Endothelial cell of umbilical vein (primary cell): ENCODE measurements around the gene ZNF827. TPM values are rescaled to one million over a fixed set of nuclear protein-coding genes. Genes with fewer than 3 reads are reported as not detected.

Experiments
- BruUV-seq: library from RNA; stranded (reverse); fragments of 400-500 nt; replicated peaks from 2 replicates; lab custom pipeline; 2021; lab: Mats Ljungman, UMichigan
- CTCF ChIA-PET: fragments of 300-600, 350-600 bp; sonication (Branson Sonifier 250); formaldehyde crosslinking; loops from one replicate; lab custom pipeline; 2021; ENCODE audit warnings: antibody characterized with exemption, inconsistent platforms; lab: Charles Lee
- POLR2A ChIA-PET: fragments of 300-600, 350-600 bp; sonication (Branson Sonifier 250); formaldehyde crosslinking; loops from one replicate; lab custom pipeline; 2021; ENCODE audit warnings: antibody characterized with exemption, inconsistent platforms; lab: Charles Lee
- DNase-seq: peaks from one replicate; pipeline ENCODE4 v3.0.0-alpha.2; 2011; ENCODE audit warnings: low read depth, low spot score
- FAIRE-seq: peaks from 2 replicates; lab custom pipeline; 2011; peaks lifted over from hg19 to GRCh38; lab: Jason Lieb, UNC
- H2AFZ ChIP-seq: 2 replicates; pipeline ENCODE4 v1.6.0; 2012; ENCODE audit warnings: low read depth, low read length, control low read depth, inconsistent platforms
- H3K27ac ChIP-seq: 2 replicates; pipeline ENCODE4 v1.5.1; 2011; ENCODE audit warnings: low read depth, mild to moderate bottlenecking, control low read depth, low read length, moderate library complexity; ENCODE audit not compliant: insufficient read depth
- H3K27me3 ChIP-seq, 2 experiments: 2 replicates each; pipeline versions ENCODE4 v1.6.0 to v1.6.1; 2011; ENCODE audit warnings: low read length in 2 of 2, mixed read lengths in 1 of 2; ENCODE audit not compliant: control insufficient read depth in 2 of 2, insufficient read depth in 2 of 2
- H3K36me3 ChIP-seq, 2 experiments: 2 replicates in 1 of 2; 3 replicates in 1 of 2; pipeline ENCODE4 v1.5.1; 2011; ENCODE audit warnings: low read length in 2 of 2, mild to moderate bottlenecking in 1 of 2, moderate library complexity in 1 of 2; ENCODE audit not compliant: control insufficient read depth in 2 of 2, insufficient read depth in 2 of 2; ENCODE audit errors: extremely low read depth in 1 of 2
- H3K4me1 ChIP-seq: 3 replicates; pipeline ENCODE4 v1.5.1; 2011; ENCODE audit warnings: mild to moderate bottlenecking, low read length; ENCODE audit not compliant: control insufficient read depth, insufficient read depth; ENCODE audit errors: extremely low read depth
- H3K4me2 ChIP-seq: 2 replicates; pipeline ENCODE4 v1.6.1; 2011; ENCODE audit warnings: low read length, control low read depth, mixed read lengths; ENCODE audit not compliant: insufficient read depth
- H3K4me3 ChIP-seq, 3 experiments: fragments of 200-600 bp in 1 of 3; sonication (generic), shearing (Covaris generic) in 1 of 3; replicated peaks in 1 of 3; 2 replicates each; pipeline ENCODE4 v1.5.1; 2011 to 2016; ENCODE audit warnings: control low read depth in 3 of 3, low read length in 3 of 3, mild to moderate bottlenecking in 2 of 3, inconsistent platforms in 1 of 3, low read depth in 1 of 3, moderate library complexity in 1 of 3; ENCODE audit not compliant: insufficient read depth in 1 of 3
- H3K79me2 ChIP-seq: 2 replicates; pipeline ENCODE4 v1.6.0; 2012; ENCODE audit warnings: low read length, inconsistent platforms; ENCODE audit not compliant: control insufficient read depth, insufficient read depth
- H3K9ac ChIP-seq: replicated peaks from 2 replicates; pipeline ENCODE3; 2011; ENCODE audit warnings: low read length, control low read depth; ENCODE audit not compliant: insufficient read depth; ENCODE audit errors: extremely low read depth
- H3K9me1 ChIP-seq: replicated peaks from 3 replicates; pipeline ENCODE4 v1.6.0; 2011; ENCODE audit warnings: mild to moderate bottlenecking, low read length; ENCODE audit not compliant: control insufficient read depth, insufficient read depth; ENCODE audit errors: extremely low read depth
- H3K9me3 ChIP-seq: replicated peaks from 2 replicates; pipeline ENCODE4 v1.5.1; 2012; ENCODE audit warnings: low read length, inconsistent platforms; ENCODE audit not compliant: control insufficient read depth, insufficient read depth
- H4K20me1 ChIP-seq: replicated peaks from 2 replicates; pipeline ENCODE3; 2011; ENCODE audit warnings: mild to moderate bottlenecking, low read length; ENCODE audit not compliant: control insufficient read depth, insufficient read depth; ENCODE audit errors: extremely low read depth
- CTCF ChIP-seq, 2 donors: IDR thresholded peaks; 1 replicate in 1 of 2; 2 replicates in 1 of 2; pipeline ENCODE4 v1.5.1; 2011; ENCODE audit warnings: low read length in 2 of 2, mild to moderate bottlenecking in 2 of 2, moderate library complexity in 2 of 2, control low read depth in 1 of 2, inconsistent platforms in 1 of 2, low read depth in 1 of 2; ENCODE audit not compliant: insufficient read depth in 1 of 2; ENCODE audit errors: extremely low read depth in 1 of 2
- EZH2 ChIP-seq: IDR thresholded peaks from 2 replicates; pipeline ENCODE4 v1.6.1; 2012; ENCODE audit warnings: borderline replicate concordance, low read depth, mild to moderate bottlenecking, moderate library complexity, low read length, inconsistent platforms; ENCODE audit not compliant: severe bottlenecking
- FOS ChIP-seq: IDR thresholded peaks from 2 replicates; pipeline ENCODE4 v1.6.1; 2011; ENCODE audit warnings: mild to moderate bottlenecking, low read length, moderate library complexity, borderline replicate concordance; ENCODE audit not compliant: insufficient read depth
- GATA2 ChIP-seq: IDR thresholded peaks from 2 replicates; pipeline ENCODE4 v1.7.0; 2011; ENCODE audit warnings: low read depth, mild to moderate bottlenecking, moderate library complexity, mixed read lengths, low read length; ENCODE audit not compliant: insufficient read length, insufficient read depth
- JUN ChIP-seq: IDR thresholded peaks from 2 replicates; pipeline ENCODE4 v1.6.1; 2011; ENCODE audit warnings: borderline replicate concordance, low read depth; ENCODE audit not compliant: insufficient read length, insufficient read depth
- MAX ChIP-seq: IDR thresholded peaks from 2 replicates; pipeline ENCODE4 v1.6.1; 2011; ENCODE audit not compliant: insufficient read depth, insufficient read length
- MYC ChIP-seq: IDR thresholded peaks from one replicate; pipeline ENCODE4 v1.6.1; 2011; ENCODE audit warnings: mild to moderate bottlenecking, low read depth, low read length
- POLR2A ChIP-seq: IDR thresholded peaks from 2 replicates; pipeline ENCODE4 v1.6.1; 2012; ENCODE audit warnings: low read depth, mild to moderate bottlenecking, control low read depth, low read length
- POLR2AphosphoS5 ChIP-seq: IDR thresholded peaks from 2 replicates; pipeline ENCODE4 v1.6.1; 2012; ENCODE audit warnings: low read depth, mild to moderate bottlenecking, control low read depth, low read length, moderate library complexity; ENCODE audit not compliant: insufficient read depth
- dilution Hi-C: fragments of 300-500 bp; cut with MboI; formaldehyde crosslinking; loops from one replicate; pipeline ENCODE4 v1.15.0; 2019; ENCODE audit warnings: low sequenced_read_pairs; ENCODE audit not compliant: extremely low pct_ligation_motif_present
- intact Hi-C: fragments of 100-400 bp; cut with micrococcal nuclease; formaldehyde crosslinking; loops from one replicate; pipeline ENCODE4 v1.10.0; 2022
- polyA plus RNA-seq, 4 experiments: library from polyadenylated mRNA; depleted of rRNA in 3 of 4; stranded (reverse) in 3 of 4; unstranded in 1 of 4; fragments of >200 nt; gene quantifications; 2 replicates each; pipeline versions ENCODE4 v1.2.1 to v1.2.3, GENCODE V29; 2011 to 2012; ENCODE audit warnings: missing spikeins in 1 of 4
- total RNA-seq: library from RNA; stranded (reverse); gene quantifications from 2 replicates; pipeline ENCODE4 v1.2.3, GENCODE V29; 2021

Gene ZNF827
- total and polyA plus RNA-seq, 2 donors (not counting 3 experiments of a cell fraction or from before 2014, with no cell fraction given): 16.9 to 23.7 TPM

- Histone ChIP-seq H3K9ac (no peak overlapping the region), H3K4me3 (no peak overlapping the region), H3K79me2 (no peaks in the 10 kb centered on the region), H3K27ac (no peak overlapping the region), H3K9me1 (no peaks in the 10 kb centered on the region), H3K27me3 (no peaks in the 10 kb centered on the region), H3K4me2 (no peak overlapping the region), H3K4me1 (peaks cover 13% of the 10 kb centered on the region), H4K20me1 (no peaks in the 10 kb centered on the region), H3K9me3 (no peaks in the 10 kb centered on the region), H3K36me3 (peaks cover 0 to 6% of the 10 kb centered on the region in 2 experiments), H2AFZ (no peak overlapping the region)
- intact Hi-C loops (no loop called here), dilution Hi-C loops (no loop called here)
- POLR2A ChIA-PET: no interaction called here
- FAIRE-seq (no peak), DNase-seq (no peak)
- CTCF ChIA-PET: no interaction called here
- TF ChIP-seq EZH2: no peak
- TF ChIP-seq POLR2AphosphoS5: no peak
- TF ChIP-seq CTCF (IDR thresholded peaks at IDR 0.05; ENCODE audit: extremely low read depth in 1 of 2, insufficient read depth in 1 of 2, low read depth in 1 of 2, low read length in 2 of 2): no peak
- TF ChIP-seq FOS: no peak
- TF ChIP-seq POLR2A: no peak
- no peak for TF ChIP-seq MYC
- no TSS peak for BruUV-seq
These were observed 110.7 kb downstream of the ZNF827 start for GRCh38 chr4:145827885-145828284.

GRCh38 chr4:145825255-145825654, 113.4 kb downstream of the ZNF827 start:
- Histone ChIP-seq H3K36me3 (peaks cover 0 to 6% of the 10 kb centered on the region in 2 experiments), H3K79me2 (no peaks in the 10 kb centered on the region), H4K20me1 (no peaks in the 10 kb centered on the region), H3K4me3 (no peak overlapping the region), H3K9ac (no peak overlapping the region), H2AFZ (no peak overlapping the region), H3K27ac (no peak overlapping the region), H3K27me3 (no peaks in the 10 kb centered on the region), H3K9me1 (no peaks in the 10 kb centered on the region), H3K4me1 (peaks cover 8% of the 10 kb centered on the region), H3K4me2 (no peak overlapping the region), H3K9me3 (no peaks in the 10 kb centered on the region)
- CTCF ChIA-PET: interaction anchor here (1.0 to 1.4 kb wide), 2 partner anchors 18 to 43 kb away, joined by 3 read pairs; no protein-coding TSS in a partner anchor
- intact Hi-C loops (no loop called here), dilution Hi-C loops (no loop called here)
- DNase-seq: no peak
- BruUV-seq: no TSS peak
- POLR2A ChIA-PET: no interaction called here
- FAIRE-seq: no peak
- TF ChIP-seq MAX (no peak), JUN (no peak), EZH2 (no peak), POLR2A (no peak), POLR2AphosphoS5 (no peak), FOS (no peak), GATA2 (no peak), CTCF (IDR thresholded peaks at IDR 0.05; ENCODE audit: extremely low read depth in 1 of 2, insufficient read depth in 1 of 2, low read depth in 1 of 2, low read length in 2 of 2) (no peak), MYC (no peak)
